ENCODE data around the gene SERGEF. TPM values are rescaled to one million over a fixed set of nuclear protein-coding genes. Genes with fewer than 3 reads are reported as not detected.

The SERGEF gene
- total and polyA plus RNA-seq, 10 of the 15 experiments (the other 5 are each of a cell fraction or from before 2014, with no cell fraction given): 14.6 to 27.8 (median 22.4) TPM

DNA sequence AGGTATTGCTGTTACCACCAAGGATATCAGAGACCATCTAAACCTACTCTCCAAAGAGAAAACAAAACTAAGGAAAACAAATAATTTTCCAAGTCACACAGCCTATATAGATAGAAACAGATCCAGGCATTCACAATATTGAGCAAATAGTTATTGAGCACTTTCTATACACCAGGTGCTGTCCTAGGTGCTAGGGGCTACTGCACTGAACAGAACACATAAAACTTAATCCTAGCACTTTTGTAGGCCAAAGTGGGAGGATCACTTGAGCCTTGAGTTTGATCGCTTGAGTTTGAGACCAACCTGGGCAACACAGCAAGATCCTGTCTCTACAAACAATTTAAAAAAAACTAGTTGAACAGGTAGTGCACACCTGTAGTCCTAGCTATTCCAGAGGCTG lies 44.6 kb downstream of the SERGEF start:
- Histone ChIP-seq H3K4me1 (ENCODE audit: control insufficient read depth, insufficient read depth, low read length) (no peaks in the 10 kb centered on the region), H3K79me2 (ENCODE audit: control insufficient read depth, insufficient read depth, low read length) (no peaks in the 10 kb centered on the region), H2AFZ (ENCODE audit: control insufficient read depth, low read depth, low read length) (no peak overlapping the region), H3K4me3 (no peak overlapping the region), H4K20me1 (ENCODE audit: control insufficient read depth, insufficient read depth) (no peaks in the 10 kb centered on the region), H3K4me2 (ENCODE audit: control insufficient read depth, insufficient read depth) (no peak overlapping the region), H3K27ac (ENCODE audit: control insufficient read depth, insufficient read depth) (no peak overlapping the region), H3K9me3 (replicated peaks; ENCODE audit: control insufficient read depth, insufficient read depth, low read length) (no peaks in the 10 kb centered on the region), H3K9ac (ENCODE audit: control insufficient read depth, insufficient read depth, low read length) (no peak overlapping the region), H3K36me3 (ENCODE audit: control insufficient read depth in 2 of 2, insufficient read depth in 2 of 2, low read length in 1 of 2) (peaks cover 0 to 4% of the 10 kb centered on the region in 2 experiments; a peak in 2 of 4 replicates), H3K27me3 (replicated peaks in 1 of 2; ENCODE audit: control insufficient read depth in 2 of 2, insufficient read depth in 2 of 2, low read length in 1 of 2) (no peaks in the 10 kb centered on the region)
- ChIA-PET SMC1A (ENCODE audit: uncharacterized antibody, unreplicated experiment) (interaction anchor here (1.0 to 1.8 kb wide), 4 partner anchors 9 to 237 kb away, joined by 3 to 5 read pairs (median 3); no protein-coding TSS in a partner anchor), POLR2A (no interaction called here), RAD21 (ENCODE audit: unreplicated experiment) (interaction anchor here (1.0 to 1.8 kb wide), 2 partner anchors 9 to 237 kb away, joined by 3 to 7 read pairs; no protein-coding TSS in a partner anchor), CTCF (interaction anchor here (1.4 to 5.6 kb wide), 3 partner anchors 10 to 239 kb away, joined by 3 to 39 read pairs (median 7); no protein-coding TSS in a partner anchor)
- TF ChIP-seq, protein P1, sequence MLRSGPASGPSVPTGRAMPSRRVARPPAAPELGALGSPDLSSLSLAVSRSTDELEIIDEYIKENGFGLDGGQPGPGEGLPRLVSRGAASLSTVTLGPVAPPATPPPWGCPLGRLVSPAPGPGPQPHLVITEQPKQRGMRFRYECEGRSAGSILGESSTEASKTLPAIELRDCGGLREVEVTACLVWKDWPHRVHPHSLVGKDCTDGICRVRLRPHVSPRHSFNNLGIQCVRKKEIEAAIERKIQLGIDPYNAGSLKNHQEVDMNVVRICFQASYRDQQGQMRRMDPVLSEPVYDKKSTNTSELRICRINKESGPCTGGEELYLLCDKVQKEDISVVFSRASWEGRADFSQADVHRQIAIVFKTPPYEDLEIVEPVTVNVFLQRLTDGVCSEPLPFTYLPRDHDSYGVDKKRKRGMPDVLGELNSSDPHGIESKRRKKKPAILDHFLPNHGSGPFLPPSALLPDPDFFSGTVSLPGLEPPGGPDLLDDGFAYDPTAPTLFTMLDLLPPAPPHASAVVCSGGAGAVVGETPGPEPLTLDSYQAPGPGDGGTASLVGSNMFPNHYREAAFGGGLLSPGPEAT (IDR thresholded peaks at IDR 0.05; ENCODE audit: low read depth): no peak
- TF ChIP-seq, protein P2, sequence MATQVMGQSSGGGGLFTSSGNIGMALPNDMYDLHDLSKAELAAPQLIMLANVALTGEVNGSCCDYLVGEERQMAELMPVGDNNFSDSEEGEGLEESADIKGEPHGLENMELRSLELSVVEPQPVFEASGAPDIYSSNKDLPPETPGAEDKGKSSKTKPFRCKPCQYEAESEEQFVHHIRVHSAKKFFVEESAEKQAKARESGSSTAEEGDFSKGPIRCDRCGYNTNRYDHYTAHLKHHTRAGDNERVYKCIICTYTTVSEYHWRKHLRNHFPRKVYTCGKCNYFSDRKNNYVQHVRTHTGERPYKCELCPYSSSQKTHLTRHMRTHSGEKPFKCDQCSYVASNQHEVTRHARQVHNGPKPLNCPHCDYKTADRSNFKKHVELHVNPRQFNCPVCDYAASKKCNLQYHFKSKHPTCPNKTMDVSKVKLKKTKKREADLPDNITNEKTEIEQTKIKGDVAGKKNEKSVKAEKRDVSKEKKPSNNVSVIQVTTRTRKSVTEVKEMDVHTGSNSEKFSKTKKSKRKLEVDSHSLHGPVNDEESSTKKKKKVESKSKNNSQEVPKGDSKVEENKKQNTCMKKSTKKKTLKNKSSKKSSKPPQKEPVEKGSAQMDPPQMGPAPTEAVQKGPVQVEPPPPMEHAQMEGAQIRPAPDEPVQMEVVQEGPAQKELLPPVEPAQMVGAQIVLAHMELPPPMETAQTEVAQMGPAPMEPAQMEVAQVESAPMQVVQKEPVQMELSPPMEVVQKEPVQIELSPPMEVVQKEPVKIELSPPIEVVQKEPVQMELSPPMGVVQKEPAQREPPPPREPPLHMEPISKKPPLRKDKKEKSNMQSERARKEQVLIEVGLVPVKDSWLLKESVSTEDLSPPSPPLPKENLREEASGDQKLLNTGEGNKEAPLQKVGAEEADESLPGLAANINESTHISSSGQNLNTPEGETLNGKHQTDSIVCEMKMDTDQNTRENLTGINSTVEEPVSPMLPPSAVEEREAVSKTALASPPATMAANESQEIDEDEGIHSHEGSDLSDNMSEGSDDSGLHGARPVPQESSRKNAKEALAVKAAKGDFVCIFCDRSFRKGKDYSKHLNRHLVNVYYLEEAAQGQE (IDR thresholded peaks at IDR 0.05; ENCODE audit: low read depth, low read length): peak; percentile 43; the same call in 1 of the 2 replicates
- no peak for TF ChIP-seq SREBF1 (IDR thresholded peaks at IDR 0.05; ENCODE audit: low read length)
- in situ Hi-C loops (cut with MboI): no loop called here
- WGBS (ENCODE audit: insufficient coverage, insufficient replicate concordance, low lambda C conversion rate, missing lambda C conversion rate): 100% methylated on average over 1 of the region's 1 CpG
- FAIRE-seq (no peak), ATAC-seq (no peak), DNase-seq (ENCODE audit: low read depth, low spot score) (no peak)
- no TSS peak for BruUV-seq (replicated peaks)
- intact Hi-C loops (cut with micrococcal nuclease; ENCODE audit: unreplicated experiment): no loop called here
